Adrenal gland (tissue), 12 donors: Measurements from ENCODE around the gene PDE6B. TPM values are rescaled to one million over a fixed set of nuclear protein-coding genes. Genes with fewer than 3 reads are reported as not detected.

Source experiments
- DNase-seq, 7 donors: peaks; one replicate each; pipeline ENCODE4 v3.0.0-alpha.2; 2019 to 2020
- H3K27ac ChIP-seq, 5 donors: fragments of 200-600 bp; sonication (generic) in 4 of 5; 1 replicate in 3 of 5; 2 replicates in 2 of 5; pipeline versions ENCODE4 v1.5.1 to v1.8.0; 2016 to 2020; ENCODE audit warnings: mild to moderate bottlenecking in 1 of 5
- H3K27me3 ChIP-seq: fragments of 200-600 bp; 2 replicates; pipeline ENCODE4 v1.8.0; 2021
- H3K36me3 ChIP-seq, 2 donors: fragments of 200-600 bp; replicated peaks in 1 of 2; 1 replicate in 1 of 2; 2 replicates in 1 of 2; pipeline versions ENCODE4 v1.5.1 to v1.8.0; 2018 to 2022
- H3K4me1 ChIP-seq, 2 donors: fragments of 200-600 bp; replicated peaks in 1 of 2; 1 replicate in 1 of 2; 2 replicates in 1 of 2; pipeline versions ENCODE4 v1.5.1 to v1.8.0; 2018 to 2021
- H3K4me3 ChIP-seq, 4 donors: fragments of 200-600 bp; sonication (generic) in 3 of 4; one replicate each; pipeline ENCODE4 v1.5.1; 2016 to 2018
- H3K9me3 ChIP-seq, 3 donors: fragments of 200-600 bp; sonication (generic) in 1 of 3; replicated peaks in 1 of 3; 1 replicate in 2 of 3; 2 replicates in 1 of 3; pipeline versions ENCODE4 v1.5.1 to v1.8.0; 2016 to 2021
- CTCF ChIP-seq, 6 experiments: fragments of 450-650 bp in 4 of 6; fragments of 200-600 bp in 2 of 6; sonication (generic) in 1 of 6; IDR thresholded peaks; 1 replicate in 5 of 6; 2 replicates in 1 of 6; pipeline versions ENCODE4 v1.5.1 to v1.8.0; 2016 to 2021; ENCODE audit warnings: antibody characterized with exemption in 6 of 6, mild to moderate bottlenecking in 2 of 6, moderate library complexity in 1 of 6
- POLR2A ChIP-seq, 2 donors: fragments of 450-650 bp; IDR thresholded peaks; one replicate each; pipeline ENCODE4 v1.6.1; 2017; ENCODE audit warnings: antibody characterized with exemption in 2 of 2, mild to moderate bottlenecking in 2 of 2, moderate library complexity in 1 of 2
- WGBS, 4 donors: extraction: QIAGEN DNeasy Blood & Tissue Kit in 2 of 4; methylation state at CpG; one replicate each; pipeline versions ENCODE4 v1.1.5 to v1.1.7; 2013 to 2017; 5-methylcytosine and 5-hydroxymethylcytosine counted together
- intact Hi-C, 2 donors: fragments of 100-400 bp; cut with DNase I; formaldehyde crosslinking; loops; one replicate each; pipeline versions ENCODE4 v1.14.1 to v1.15.0; 2022 to 2023
- polyA plus RNA-seq, 3 donors: library from polyadenylated mRNA; stranded (reverse); fragments of 200-250 nt in 2 of 3; fragments of 350-450 nt in 1 of 3; fragmentation: Illumina TruSeq in 1 of 3; extraction: RNeasy Lipid Tissue Mini Kit (QIAGEN cat#74804) in 1 of 3; gene quantifications; one replicate each; pipeline ENCODE4 v1.2.3, GENCODE V29; 2013 to 2014
- total RNA-seq, 9 donors: library from RNA; depleted of rRNA in 4 of 9; stranded (reverse); fragments of >200 nt in 4 of 9; fragments of 120-200 nt in 1 of 9; fragmentation: NEBNext Ultra II Directional in 1 of 9; extraction: Animal tissue kit (Norgen Biotek cat#: 25700) in 1 of 9; gene quantifications; one replicate each; pipeline versions ENCODE4 v1.1.0 to v1.2.4, GENCODE V29; 2013 to 2023
- donor health status: healthy with polysubstance abuse.
- donor health status: Bipolar disorder and iron deficiency.
- donor health status: DM: yes; HTN: yes; CAD: no.
- donor health status: DM: no; HTN: no; CAD: no.
- donor health status: DM: no; HTN: no; CAD: no.
- donor health status: DM: yes; HTN: yes; CAD: no.

The PDE6B gene
- total and polyA plus RNA-seq, 12 donors, result 0.68 to 26.6 (median 1.9) TPM; not detected in 2

GRCh38 chr4:628821-629635, 3.7 kb downstream of the PDE6B start:
- intact Hi-C loops, result no loop called here
- Histone ChIP-seq H3K27ac (no peak overlapping the region), H3K27me3 (no peaks in the 10 kb centered on the region), H3K4me3 (no peak overlapping the region), H3K4me1 (no peaks in the 10 kb centered on the region), H3K36me3 (no peaks in the 10 kb centered on the region), H3K9me3 (no peaks in the 10 kb centered on the region)
- TF ChIP-seq CTCF (IDR thresholded peaks at IDR 0.05) (no peak), POLR2A (IDR thresholded peaks at IDR 0.05) (no peak)
- no peak for DNase-seq
- WGBS, 4 donors, result 82 to 86% (median 85%) methylated on average over 16 to 27 of the region's 27 CpGs

GRCh38 chr4:629636-629914, 4.2 kb downstream of the PDE6B start:
- DNase-seq, result no peak
- intact Hi-C loops, result no loop called here

GRCh38 chr4:629915-630641, 4.7 kb downstream of the PDE6B start:
- DNase-seq, result no peak
- Histone ChIP-seq H3K27me3 (no peaks in the 10 kb centered on the region), H3K4me1 (no peaks in the 10 kb centered on the region), H3K36me3 (no peaks in the 10 kb centered on the region), H3K27ac (no peak overlapping the region), H3K4me3 (no peak overlapping the region), H3K9me3 (no peaks in the 10 kb centered on the region)
- WGBS, 4 donors, result 43 to 65% (median 55%) methylated on average over 14 to 20 of the region's 20 CpGs
- TF ChIP-seq POLR2A (IDR thresholded peaks at IDR 0.05), result no peak
- no peak for TF ChIP-seq CTCF (IDR thresholded peaks at IDR 0.05)
- intact Hi-C loops, result no loop called here

More at GRCh38 chr4:629636-629914, 4.2 kb downstream of the PDE6B start:
- no peak overlapping the region for H3K4me3 ChIP-seq
- no peak overlapping the region for H3K27ac ChIP-seq
- TF ChIP-seq CTCF (IDR thresholded peaks at IDR 0.05) (no peak), POLR2A (IDR thresholded peaks at IDR 0.05) (no peak)
- WGBS, 4 donors, result 75 to 81% (median 81%) methylated on average over 9 of the region's 9 CpGs; no CpG with 5 or more reads in 1 of the 4 donors
- H3K4me1 ChIP-seq, result no peaks in the 10 kb centered on the region
- H3K9me3 ChIP-seq, result no peaks in the 10 kb centered on the region
- no peaks in the 10 kb centered on the region for H3K36me3 ChIP-seq
- no peaks in the 10 kb centered on the region for H3K27me3 ChIP-seq

- Histone ChIP-seq H3K4me1 (no peaks in the 10 kb centered on the region), H3K9me3 (no peaks in the 10 kb centered on the region), H3K27me3 (no peaks in the 10 kb centered on the region), H3K4me3 (no peak overlapping the region), H3K27ac (no peak overlapping the region), H3K36me3 (no peaks in the 10 kb centered on the region)
- TF ChIP-seq CTCF (IDR thresholded peaks at IDR 0.05) (no peak), POLR2A (IDR thresholded peaks at IDR 0.05) (no peak)
- intact Hi-C loops, result no loop called here
- 61 to 78% (median 64%) methylated on average over 8 to 9 of the region's 9 CpGs for WGBS, 4 donors
- DNase-seq, result no peak
Measured at GRCh38 chr4:630656-631055, 5.3 kb downstream of the PDE6B start.
